ENCODE measurements around the gene EZR. TPM values are rescaled to one million over a fixed set of nuclear protein-coding genes. Genes with fewer than 3 reads are reported as not detected.
"Not testable (repeated sequence)": the region's sequence is repeated elsewhere in the genome, so short reads cannot be mapped to it uniquely, and the experiment has no call there.

Gene EZR
- total RNA-seq, 1 donor from 2014 or later = 110 TPM

GRCh38 chr6:158797331-158798310, 21.5 kb downstream of the EZR start:
- no peak for DNase-seq (ENCODE audit: low read depth, low spot score)

GRCh38 chr6:158796353-158796752, 22.8 kb downstream of the EZR start:
- DNase-seq (ENCODE audit: low read depth, low spot score) = no peak

- DNase-seq (ENCODE audit: low read depth, low spot score) = no peak
Measured at GRCh38 chr6:158795516-158795915, 23.7 kb downstream of the EZR start.

- DNase-seq (ENCODE audit: low read depth, low spot score) = no peak
Measured at GRCh38 chr6:158793432-158793831, 25.7 kb downstream of the EZR start.

GRCh38 chr6:158792505-158792904, 26.7 kb downstream of the EZR start:
- not testable (repeated sequence) for DNase-seq (ENCODE audit: low read depth, low spot score)

- no peak for DNase-seq (ENCODE audit: low read depth, low spot score)
Measured at GRCh38 chr6:158791274-158791855, 27.8 kb downstream of the EZR start.

GRCh38 chr6:158789115-158789917, 29.9 kb downstream of the EZR start:
- no peak for DNase-seq (ENCODE audit: low read depth, low spot score)

GRCh38 chr6:158787395-158787794, 31.8 kb downstream of the EZR start:
- no peak for DNase-seq (ENCODE audit: low read depth, low spot score)

GRCh38 chr6:158786645-158787304, 32.4 kb downstream of the EZR start:
- DNase-seq (ENCODE audit: low read depth, low spot score) = no peak

- no peak for DNase-seq (ENCODE audit: low read depth, low spot score)
Measured at GRCh38 chr6:158785036-158785435, 34.1 kb downstream of the EZR start.

- peak; percentile 41 for DNase-seq (ENCODE audit: low read depth, low spot score)
Measured at GRCh38 chr6:158784505-158784904, 34.7 kb downstream of the EZR start.

GRCh38 chr6:158783851-158784250, 35.3 kb downstream of the EZR start:
- no peak for DNase-seq (ENCODE audit: low read depth, low spot score)

GRCh38 chr6:158783167-158783450, 36.1 kb downstream of the EZR start:
- DNase-seq (ENCODE audit: low read depth, low spot score) = no peak

- no peak for DNase-seq (ENCODE audit: low read depth, low spot score)
Measured at GRCh38 chr6:158782432-158783166, 36.6 kb downstream of the EZR start.

GRCh38 chr6:158781692-158782373, 37.3 kb downstream of the EZR start:
- no peak for DNase-seq (ENCODE audit: low read depth, low spot score)

GRCh38 chr6:158780988-158781691, 38.0 kb downstream of the EZR start:
- DNase-seq (ENCODE audit: low read depth, low spot score) = no peak

GRCh38 chr6:158780246-158780884, 38.8 kb downstream of the EZR start:
- DNase-seq (ENCODE audit: low read depth, low spot score) = no peak

- no peak for DNase-seq (ENCODE audit: low read depth, low spot score)
Measured at GRCh38 chr6:158778005-158778527, 41.1 kb downstream of the EZR start.

- no peak for DNase-seq (ENCODE audit: low read depth, low spot score)
Measured at GRCh38 chr6:158777510-158777909, 41.7 kb downstream of the EZR start.
